H1 (cell line): ENCODE data around the gene AGAP1. TPM values are rescaled to one million over a fixed set of nuclear protein-coding genes. Genes with fewer than 3 reads are reported as not detected.

Experiments
- CTCF ChIA-PET: fragments of 300-600 bp; sonication (Branson Sonifier 250); formaldehyde crosslinking; loops from one replicate; lab custom pipeline; 2021; ENCODE audit not compliant: partially characterized antibody; lab: Charles Lee
- POLR2A ChIA-PET: fragments of 300-600 bp; sonication (Branson Sonifier 250); formaldehyde crosslinking; loops from one replicate; lab custom pipeline; 2021; ENCODE audit warnings: inconsistent platforms; ENCODE audit not compliant: partially characterized antibody; lab: Charles Lee
- DNase-seq, 2 experiments: peaks; one replicate each; pipeline versions ENCODE4 v3.0.0 to v3.0.0-alpha.2; 2010 to 2022; ENCODE audit warnings: low spot score in 2 of 2, low read depth in 1 of 2, mixed read lengths in 1 of 2
- FAIRE-seq: peaks from 2 replicates; lab custom pipeline; 2011; peaks lifted over from hg19 to GRCh38; lab: Jason Lieb, UNC
- H2AFZ ChIP-seq: 2 replicates; pipeline ENCODE4 v1.8.1; 2012; ENCODE audit warnings: low read length, inconsistent platforms
- H2AK5ac ChIP-seq: 2 replicates; pipeline ENCODE4 v1.6.1; 2013; ENCODE audit warnings: low read depth, low read length
- H2BK120ac ChIP-seq: replicated peaks from 2 replicates; pipeline ENCODE3; 2013; ENCODE audit warnings: low read depth, low read length, inconsistent platforms
- H2BK12ac ChIP-seq: 2 replicates; pipeline ENCODE4 v1.6.1; 2013; ENCODE audit warnings: low read depth, low read length
- H2BK15ac ChIP-seq: 2 replicates; pipeline ENCODE4 v1.6.1; 2013; ENCODE audit warnings: low read length
- H2BK20ac ChIP-seq: 2 replicates; pipeline ENCODE4 v1.6.1; 2013; ENCODE audit warnings: low read length
- H2BK5ac ChIP-seq: 2 replicates; pipeline ENCODE4 v1.6.1; 2013; ENCODE audit warnings: low read depth, low read length
- H3K14ac ChIP-seq: 2 replicates; pipeline ENCODE4 v1.6.1; 2013; ENCODE audit warnings: inconsistent platforms; ENCODE audit not compliant: insufficient read length
- H3K18ac ChIP-seq: 2 replicates; pipeline ENCODE4 v1.6.1; 2013; ENCODE audit warnings: low read length; ENCODE audit errors: extremely low read depth
- H3K23ac ChIP-seq: 2 replicates; pipeline ENCODE4 v1.6.1; 2013; ENCODE audit warnings: inconsistent platforms; ENCODE audit not compliant: insufficient read length
- H3K23me2 ChIP-seq: 2 replicates; pipeline ENCODE4 v1.6.1; 2013; ENCODE audit warnings: low read depth, low read length
- H3K27ac ChIP-seq: 2 replicates; pipeline ENCODE4 v1.6.1; 2011; ENCODE audit warnings: low read depth, low read length, inconsistent platforms
- H3K27me3 ChIP-seq, 4 experiments: replicated peaks in 1 of 4; 1 replicate in 1 of 4; 2 replicates in 3 of 4; pipeline versions ENCODE4 v1.6.1 to v1.8.1; 2011 to 2013; ENCODE audit warnings: low read length in 3 of 4, mild to moderate bottlenecking in 3 of 4, inconsistent platforms in 2 of 4, mixed read lengths in 2 of 4, moderate library complexity in 1 of 4; ENCODE audit not compliant: control insufficient read depth in 3 of 4, insufficient read depth in 3 of 4; ENCODE audit errors: extremely low read depth in 1 of 4
- H3K36me3 ChIP-seq, 4 experiments: 2 replicates each; pipeline versions ENCODE4 v1.6.1 to v1.8.1; 2011 to 2013; ENCODE audit warnings: mild to moderate bottlenecking in 4 of 4, low read length in 3 of 4, moderate library complexity in 2 of 4, control low read depth in 1 of 4, inconsistent platforms in 1 of 4; ENCODE audit not compliant: insufficient read depth in 4 of 4, control insufficient read depth in 2 of 4
- H3K4ac ChIP-seq: replicated peaks from 2 replicates; pipeline ENCODE3; 2013; ENCODE audit warnings: low read length, low read depth, mixed read lengths, inconsistent platforms; ENCODE audit not compliant: insufficient read length
- H3K4me1 ChIP-seq, 4 experiments: replicated peaks in 1 of 4; 1 replicate in 1 of 4; 2 replicates in 3 of 4; pipeline versions ENCODE4 v1.6.1 to v1.8.1; 2011 to 2013; ENCODE audit warnings: low read length in 3 of 4, inconsistent platforms in 2 of 4, mixed read lengths in 1 of 4; ENCODE audit not compliant: insufficient read depth in 4 of 4, control insufficient read depth in 3 of 4
- H3K4me2 ChIP-seq, 2 experiments: 2 replicates each; pipeline versions ENCODE4 v1.6.1 to v1.8.1; 2011 to 2013; ENCODE audit warnings: low read depth in 2 of 2, low read length in 2 of 2, control low read depth in 1 of 2, inconsistent platforms in 1 of 2, mild to moderate bottlenecking in 1 of 2; ENCODE audit not compliant: insufficient read depth in 1 of 2
- H3K4me3 ChIP-seq, 4 experiments: fragments of 200-600, 300-600 bp in 1 of 4; sonication (generic), shearing (Covaris generic), sonication (Bioruptor Twin) in 1 of 4; 2 replicates each; pipeline versions ENCODE4 v1.5.1 to v1.8.1; 2011 to 2016; ENCODE audit warnings: low read length in 4 of 4, low read depth in 3 of 4, control low read depth in 2 of 4, inconsistent platforms in 2 of 4, mild to moderate bottlenecking in 2 of 4, mixed read lengths in 1 of 4, moderate library complexity in 1 of 4; ENCODE audit not compliant: insufficient read depth in 2 of 4; ENCODE audit errors: extremely low read depth in 1 of 4
- H3K56ac ChIP-seq: replicated peaks from 2 replicates; pipeline ENCODE3; 2013; ENCODE audit warnings: low read depth, mild to moderate bottlenecking, mixed read lengths, low read length, inconsistent platforms; ENCODE audit not compliant: insufficient read length
- H3K79me1 ChIP-seq: 2 replicates; pipeline ENCODE4 v1.6.1; 2013; ENCODE audit warnings: low read depth, low read length, control low read depth
- H3K79me2 ChIP-seq, 2 experiments: 2 replicates each; pipeline versions ENCODE4 v1.6.1 to v1.8.1; 2012 to 2013; ENCODE audit warnings: low read length in 2 of 2, mild to moderate bottlenecking in 2 of 2, inconsistent platforms in 1 of 2; ENCODE audit not compliant: insufficient read depth in 2 of 2, control insufficient read depth in 1 of 2
- H3K9ac ChIP-seq, 4 experiments: replicated peaks in 1 of 4; 1 replicate in 1 of 4; 2 replicates in 3 of 4; pipeline versions ENCODE4 v1.6.1 to v1.8.1; 2011 to 2013; ENCODE audit warnings: low read depth in 3 of 4, low read length in 3 of 4, control low read depth in 2 of 4, mild to moderate bottlenecking in 2 of 4, moderate library complexity in 2 of 4, inconsistent platforms in 1 of 4; ENCODE audit errors: extremely low read depth in 1 of 4
- H3K9me3 ChIP-seq, 2 experiments: 2 replicates each; pipeline versions ENCODE4 v1.6.1 to v1.8.1; 2012 to 2013; ENCODE audit warnings: mild to moderate bottlenecking in 2 of 2, moderate library complexity in 2 of 2, control low read depth in 1 of 2, inconsistent platforms in 1 of 2, low read depth in 1 of 2, low read length in 1 of 2, mixed read lengths in 1 of 2; ENCODE audit not compliant: insufficient read depth in 2 of 2
- H4K20me1 ChIP-seq, 2 experiments: replicated peaks in 1 of 2; 2 replicates each; pipeline versions ENCODE3 to v1.8.1; 2011 to 2013; ENCODE audit warnings: inconsistent platforms in 2 of 2, low read length in 2 of 2, mild to moderate bottlenecking in 1 of 2; ENCODE audit not compliant: insufficient read depth in 2 of 2, control insufficient read depth in 1 of 2
- H4K5ac ChIP-seq: 2 replicates; pipeline ENCODE4 v1.6.1; 2013; ENCODE audit warnings: low read length, low read depth, mixed read lengths, inconsistent platforms; ENCODE audit not compliant: insufficient read length
- H4K8ac ChIP-seq: 2 replicates; pipeline ENCODE4 v1.8.0; 2013; ENCODE audit warnings: mild to moderate bottlenecking, moderate library complexity, low read length, inconsistent platforms; ENCODE audit not compliant: insufficient read depth; ENCODE audit errors: extremely low read depth
- H4K91ac ChIP-seq: replicated peaks from 2 replicates; pipeline ENCODE3; 2013; ENCODE audit warnings: low read length, mixed read lengths, inconsistent platforms; ENCODE audit not compliant: insufficient read length
- CHD1 ChIP-seq: IDR thresholded peaks from 2 replicates; pipeline ENCODE4 v1.6.1; 2012; ENCODE audit warnings: low read depth, low read length, improper control_type of control experiment
- EP300 ChIP-seq, 2 experiments: IDR thresholded peaks; 1 replicate in 1 of 2; 2 replicates in 1 of 2; pipeline ENCODE4 v1.6.1; 2011 to 2012; ENCODE audit warnings: low read depth in 2 of 2, low read length in 2 of 2, mild to moderate bottlenecking in 2 of 2, borderline replicate concordance in 1 of 2, inconsistent platforms in 1 of 2, moderate library complexity in 1 of 2
- EZH2 ChIP-seq: fragments of 200-600 bp; sonication (generic); IDR thresholded peaks from 2 replicates; pipeline ENCODE4 v1.7.1; 2012; ENCODE audit warnings: low read depth, mild to moderate bottlenecking, moderate library complexity, low read length, inconsistent platforms; ENCODE audit not compliant: severe bottlenecking
- HDAC2 ChIP-seq, 2 experiments: fragments of 300-600 bp in 1 of 2; sonication (generic) in 1 of 2; IDR thresholded peaks; 2 replicates each; pipeline ENCODE4 v1.6.1; 2011 to 2012; ENCODE audit warnings: low read depth in 2 of 2, low read length in 2 of 2, mild to moderate bottlenecking in 2 of 2, moderate library complexity in 2 of 2, borderline replicate concordance in 1 of 2, inconsistent platforms in 1 of 2
- KDM1A ChIP-seq: fragments of 200-600, 300-600 bp; sonication (generic); IDR thresholded peaks from 2 replicates; pipeline ENCODE4 v1.7.1; 2016; ENCODE audit warnings: mild to moderate bottlenecking, low read length, borderline replicate concordance
- RBBP5 ChIP-seq: IDR thresholded peaks from 2 replicates; pipeline ENCODE4 v1.7.1; 2012; ENCODE audit warnings: low read depth, mild to moderate bottlenecking, inconsistent platforms, low read length, moderate library complexity, borderline replicate concordance
- RFX5 ChIP-seq: IDR thresholded peaks from 2 replicates; pipeline ENCODE4 v1.6.1; 2011; ENCODE audit warnings: low read depth, low read length, improper control_type of control experiment, borderline replicate concordance
- RXRA ChIP-seq: IDR thresholded peaks from 2 replicates; pipeline ENCODE4 v1.6.1; 2011; ENCODE audit warnings: low read depth, mild to moderate bottlenecking, low read length, moderate library complexity; ENCODE audit not compliant: insufficient read depth
- SAP30 ChIP-seq: fragments of 300-600 bp; sonication (generic); IDR thresholded peaks from 2 replicates; pipeline ENCODE4 v1.7.1; 2012; ENCODE audit warnings: low read length, moderate library complexity, mild to moderate bottlenecking, inconsistent platforms; ENCODE audit not compliant: insufficient read depth, insufficient replicate concordance
- SIRT6 ChIP-seq: IDR thresholded peaks from one replicate; pipeline ENCODE4 v1.7.1; 2012; ENCODE audit warnings: low read length, inconsistent platforms
- SUZ12 ChIP-seq: fragments of 200-600 bp; sonication (generic); IDR thresholded peaks from 2 replicates; pipeline ENCODE4 v1.6.1; 2012; ENCODE audit warnings: mild to moderate bottlenecking, inconsistent platforms, low read length, moderate library complexity, mixed read lengths
- WGBS, 2 experiments: shearing (Covaris generic) in 1 of 2; methylation state at CpG; one replicate each; pipeline versions ENCODE4 v1.1.6 to v1.1.7; 2013 to 2015; ENCODE audit warnings: low lambda C conversion rate in 2 of 2, mixed read lengths in 2 of 2, inconsistent platforms in 1 of 2, low coverage in 1 of 2, missing lambda C conversion rate in 1 of 2; ENCODE audit not compliant: insufficient replicate concordance in 2 of 2, insufficient coverage in 1 of 2, insufficient read length in 1 of 2; ENCODE audit errors: extremely low coverage in 1 of 2, missing lambda C conversion rate in 1 of 2; 5-methylcytosine and 5-hydroxymethylcytosine counted together
- polyA plus RNA-seq, 7 experiments: library from polyadenylated mRNA; depleted of rRNA in 3 of 7; stranded (reverse) in 5 of 7; unstranded in 2 of 7; fragments of >200 nt in 5 of 7; fragments of 200-250 nt in 2 of 7; gene quantifications; 1 replicate in 5 of 7; 2 replicates in 1 of 7; 4 replicates in 1 of 7; pipeline versions ENCODE4 v1.2.1 to v1.2.3, GENCODE V29; 2011 to 2013; ENCODE audit warnings: missing spikeins in 2 of 7, mixed read lengths in 2 of 7
- total RNA-seq: library from RNA; stranded (reverse); fragmentation: NEBNext Ultra II Directional; extraction: Animal tissue kit (Norgen Biotek cat#: 25700); gene quantifications from 2 replicates; pipeline ENCODE4 v1.2.1, GENCODE V29; 2021

The AGAP1 gene
- total and polyA plus RNA-seq, 2 of the 8 experiments (the other 6 are each of a cell fraction or from before 2014, with no cell fraction given): 18.1 to 39.4 TPM

DNA sequence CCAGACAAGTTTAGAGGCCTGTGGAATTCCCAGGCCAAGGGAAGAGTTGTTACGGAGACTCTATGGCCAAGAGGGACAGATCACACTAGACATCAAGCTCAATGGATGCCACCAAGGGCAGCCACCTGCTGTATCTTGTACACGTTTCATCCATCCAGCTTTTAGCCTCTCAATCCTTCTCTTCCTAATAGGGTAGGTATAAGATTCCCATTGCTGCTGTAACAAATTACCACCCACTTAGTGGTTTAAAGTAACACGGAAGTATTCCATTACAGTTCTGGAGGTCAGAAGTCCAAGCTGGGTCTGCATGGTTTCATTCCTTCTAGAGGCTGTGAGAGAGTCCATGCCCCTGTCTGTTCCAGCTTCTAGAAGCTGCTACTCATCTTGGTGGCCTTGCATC is 586.6 kb downstream of the AGAP1 start:
- no peak overlapping the region for H2BK15ac ChIP-seq
- H2AK5ac ChIP-seq: no peak overlapping the region
- no peak overlapping the region for H3K4me2 ChIP-seq
- no peak for TF ChIP-seq SUZ12
- no peak for TF ChIP-seq RBBP5
- TF ChIP-seq EZH2: no peak
- no peak for TF ChIP-seq KDM1A
- TF ChIP-seq CHD1: no peak
- no peak for TF ChIP-seq EP300 (IDR thresholded peaks at IDR 0.05; ENCODE audit: borderline replicate concordance in 1 of 2, low read depth in 2 of 2, low read length in 2 of 2)
- TF ChIP-seq SIRT6: no peak
- no peak for TF ChIP-seq RXRA
- no peak for TF ChIP-seq SAP30
- no peak for TF ChIP-seq HDAC2 (IDR thresholded peaks at IDR 0.05; ENCODE audit: borderline replicate concordance in 1 of 2, low read depth in 2 of 2, low read length in 2 of 2)
- TF ChIP-seq RFX5: no peak
- no peak overlapping the region for H3K14ac ChIP-seq
- no peak overlapping the region for H2BK12ac ChIP-seq
- DNase-seq: no peak
- POLR2A ChIA-PET: interaction anchor here (1.2 kb wide), 1 partner anchor 14 kb away, joined by 3 read pairs; no protein-coding TSS in a partner anchor
- H3K27ac ChIP-seq: no peak overlapping the region
- H3K56ac ChIP-seq: no peak overlapping the region
- H3K36me3 ChIP-seq: no peaks in the 10 kb centered on the region
- H3K4me3 ChIP-seq: no peak overlapping the region
- no peaks in the 10 kb centered on the region for H3K79me1 ChIP-seq
- H2BK20ac ChIP-seq: no peak overlapping the region
- no peak overlapping the region for H3K18ac ChIP-seq
- FAIRE-seq: no peak
- H3K79me2 ChIP-seq: 0 out of 4 replicates have a peak, but pooled peaks cover 0 to 3% of the 10 kb centered on the region in 2 experiments
- H3K23ac ChIP-seq: no peak overlapping the region
- no peaks in the 10 kb centered on the region for H3K9me3 ChIP-seq
- H2BK5ac ChIP-seq: no peak overlapping the region
- peaks cover 2 to 14% (median 8%) of the 10 kb centered on the region in 4 experiments; a peak in 6 of 7 replicates for H3K4me1 ChIP-seq
- no peak overlapping the region for H4K5ac ChIP-seq
- no peak overlapping the region for H4K91ac ChIP-seq
- no peak overlapping the region for H3K9ac ChIP-seq
- H3K23me2 ChIP-seq: no peaks in the 10 kb centered on the region
- H3K4ac ChIP-seq: no peak overlapping the region
- H3K27me3 ChIP-seq: no peaks in the 10 kb centered on the region
- CTCF ChIA-PET: interaction anchor here (1.1 to 2.5 kb wide), 3 partner anchors 13 to 96 kb away, joined by 3 to 11 read pairs (median 5); no protein-coding TSS in a partner anchor
- no peak overlapping the region for H2BK120ac ChIP-seq
- no peaks in the 10 kb centered on the region for H4K20me1 ChIP-seq
- H2AFZ ChIP-seq: no peak overlapping the region
- H4K8ac ChIP-seq: no peak overlapping the region
- WGBS, 2 experiments: 84% methylated on average over 3 of the region's 3 CpGs; no CpG with 5 or more reads in 1 of the 2 experiments
